Activated T-cell treated with anti-CD3 and anti-CD28 coated beads, Interleukin-2, amount 50 U/mL, for 1 hour (primary cell): ENCODE data around the gene LENG8.
"Not testable (repeated sequence)": the region's sequence is repeated elsewhere in the genome, so short reads cannot be mapped to it uniquely, and the experiment has no call there.

Source experiments
- DNase-seq: peaks from one replicate; pipeline ENCODE4 v3.0.0-alpha.2; 2020

LENG8 gene

GRCh38 chr19:54462655-54463530, 13.9 kb downstream of the LENG8 start:
- peak; percentile 74 for DNase-seq

DNA sequence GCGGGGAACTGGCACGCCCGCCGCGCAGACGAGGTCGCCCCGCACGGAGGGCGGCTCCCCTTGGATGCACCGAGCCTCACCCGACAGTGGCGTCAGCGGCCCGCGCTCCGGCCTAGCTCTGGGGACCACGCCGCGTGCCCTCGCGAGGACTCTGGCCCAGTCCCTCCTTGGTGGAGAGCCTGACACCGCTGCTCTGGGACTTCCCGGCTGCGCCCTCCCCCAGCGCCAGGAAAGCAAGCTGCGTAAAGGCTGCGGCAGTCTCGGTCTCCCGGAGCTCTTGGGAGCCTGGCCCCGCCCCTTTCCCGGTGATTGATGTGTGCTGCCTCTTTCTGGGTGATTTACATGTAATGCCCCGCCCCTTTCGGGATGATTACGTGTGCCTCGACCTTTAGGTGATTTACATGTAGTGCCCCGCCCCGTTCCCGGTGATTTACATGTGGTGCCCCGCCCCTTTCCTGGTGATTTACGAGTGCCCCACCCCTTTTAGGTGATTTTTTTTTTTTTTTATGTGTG, 14.6 kb downstream of the LENG8 start, which contains the start of gene LENG9:
LENG9 (minus strand) TSS at position 248 of the 513 bp plus-strand sequence. CDS start 252 bp downstream, outside the sequence.
- peak; percentile 89 for DNase-seq

DNA sequence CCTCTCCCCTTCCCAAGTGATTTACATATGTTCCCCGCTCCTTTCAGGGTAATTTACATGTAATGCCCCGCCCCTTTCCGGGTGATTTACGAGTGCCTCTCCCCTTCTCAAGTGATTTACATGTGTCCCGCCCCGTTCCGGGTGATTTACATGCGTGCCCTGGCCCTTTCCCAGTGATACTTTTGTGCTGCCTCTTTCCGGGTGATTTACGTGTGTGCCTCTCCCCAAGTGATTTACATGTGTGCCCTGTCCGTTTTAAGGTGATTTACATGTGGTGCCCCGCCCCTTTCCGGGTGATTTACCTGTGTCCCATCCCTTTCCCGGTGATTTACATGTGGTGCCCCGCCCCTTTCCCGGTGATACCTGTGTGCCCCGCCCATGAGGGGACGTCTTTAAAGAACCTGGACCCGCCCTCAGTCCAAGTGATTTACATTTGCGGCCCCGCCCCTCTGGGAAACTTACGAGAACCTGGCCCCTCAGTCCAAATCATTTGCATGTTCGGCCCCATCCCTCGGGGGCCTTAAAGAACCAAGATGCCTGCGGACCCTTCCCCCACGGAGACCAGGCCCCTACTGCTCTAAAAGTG, 15.1 kb downstream of the LENG8 start:
- peak; percentile 79 for DNase-seq

GRCh38 chr19:54464630-54465425, 15.8 kb downstream of the LENG8 start:
- DNase-seq, result peak; percentile 69

GRCh38 chr19:54465426-54466109, 16.6 kb downstream of the LENG8 start:
- no peak for DNase-seq

GRCh38 chr19:54466110-54466480, 17.1 kb downstream of the LENG8 start:
- DNase-seq, result not testable (repeated sequence)

- DNase-seq, result no peak
Measured at GRCh38 chr19:54469496-54469934, 20.5 kb downstream of the LENG8 start.

- no peak for DNase-seq
Measured at GRCh38 chr19:54470276-54470887, 21.4 kb downstream of the LENG8 start.

DNA sequence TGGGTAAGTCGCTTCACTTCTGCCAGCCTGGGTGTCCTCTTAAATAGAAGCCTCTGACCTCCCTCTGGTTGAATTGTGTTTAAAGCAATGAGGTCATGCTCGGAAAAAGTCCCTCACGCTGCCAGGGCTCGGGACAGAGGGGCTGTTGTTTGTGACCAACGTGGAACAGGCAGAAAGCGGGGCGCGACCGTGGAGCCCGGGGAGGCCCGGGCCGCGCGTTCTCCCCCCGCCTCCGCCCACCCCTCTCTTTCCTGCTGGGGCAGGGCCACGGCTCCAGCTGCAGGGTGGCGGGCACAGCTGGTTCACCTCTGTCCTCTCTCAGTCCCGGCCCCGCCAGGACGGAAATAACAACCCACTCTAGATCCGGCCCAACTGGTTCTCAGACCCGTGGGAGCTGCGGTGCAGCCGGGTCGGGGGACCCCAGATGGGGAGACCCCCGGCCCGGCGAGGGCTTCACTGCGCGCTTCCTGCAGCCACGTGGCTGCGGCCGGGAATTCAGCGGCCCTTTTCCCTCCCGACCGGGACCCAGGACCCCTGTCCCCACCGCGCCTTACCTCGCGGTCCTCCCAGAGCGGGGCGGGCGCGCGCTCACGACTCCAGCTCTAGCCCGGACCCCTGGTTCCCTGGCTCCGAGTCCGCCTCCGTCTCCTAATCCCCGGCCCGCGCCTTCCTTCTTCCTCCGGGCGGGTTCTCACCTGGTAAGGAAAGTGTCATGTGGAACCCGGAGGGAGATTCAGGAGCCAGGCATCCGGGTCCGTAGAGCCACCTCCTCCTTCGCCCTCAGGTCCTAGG, 22.2 kb downstream of the LENG8 start:
- no peak for DNase-seq

- DNase-seq, result no peak
Measured at GRCh38 chr19:54473071-54473891, 24.3 kb downstream of the LENG8 start, which contains the start of gene CDC42EP5. TSS of gene CDC42EP5 (minus strand) at chr19:54473296. CDS start at chr19:54465547, 7,749 bp downstream.

- DNase-seq, result no peak
Measured at GRCh38 chr19:54473892-54474372, 24.9 kb downstream of the LENG8 start.

GRCh38 chr19:54475706-54476105, 26.7 kb downstream of the LENG8 start:
- no peak for DNase-seq

DNA sequence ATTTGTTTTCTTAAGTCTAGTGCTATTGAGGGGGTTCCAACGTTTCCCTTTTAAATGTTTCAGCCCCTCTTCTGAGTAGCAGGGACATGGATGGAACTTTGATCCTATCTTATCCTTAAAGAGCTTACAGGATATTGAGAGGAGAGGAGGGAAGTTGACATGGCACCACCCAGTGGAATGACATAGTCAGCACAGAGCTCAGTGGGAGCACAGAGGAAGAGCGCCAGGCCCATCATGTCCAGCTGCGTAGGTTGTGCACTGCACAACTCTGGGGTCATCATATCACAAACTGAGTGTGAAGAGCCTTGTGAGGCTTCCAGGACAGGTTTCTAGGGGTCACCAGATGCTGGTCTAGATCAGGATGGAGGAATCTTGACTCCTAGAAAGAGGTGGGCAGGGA, 28.7 kb downstream of the LENG8 start:
- DNase-seq, result no peak

DNA sequence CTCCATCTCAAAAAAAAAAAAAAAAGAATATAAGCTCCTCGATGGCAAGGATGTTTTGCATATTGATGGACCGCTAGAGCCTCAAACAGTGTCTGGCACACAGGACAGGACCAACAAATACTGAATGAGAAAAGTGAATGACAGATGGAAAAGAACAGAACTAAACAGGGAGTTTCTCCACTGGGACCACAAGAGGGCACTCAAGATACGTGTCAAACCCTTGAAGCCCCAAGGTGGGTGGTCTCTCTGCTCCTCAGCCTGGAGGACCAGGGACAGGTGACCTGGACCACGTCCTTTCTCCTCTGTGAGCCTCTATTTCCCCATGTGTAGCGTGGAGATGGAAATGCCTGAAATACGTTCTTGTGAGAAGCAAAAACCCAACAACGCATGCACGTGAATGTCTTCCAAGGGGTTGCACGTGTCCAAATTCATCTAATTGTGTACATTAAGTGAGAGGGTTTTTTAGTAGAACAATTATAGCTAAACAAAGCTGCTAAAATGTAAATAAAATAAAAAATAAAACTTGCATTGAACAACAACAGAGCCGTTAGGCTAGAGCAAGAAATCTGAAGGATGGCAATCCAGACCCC, 29.8 kb downstream of the LENG8 start:
- no peak for DNase-seq

DNA sequence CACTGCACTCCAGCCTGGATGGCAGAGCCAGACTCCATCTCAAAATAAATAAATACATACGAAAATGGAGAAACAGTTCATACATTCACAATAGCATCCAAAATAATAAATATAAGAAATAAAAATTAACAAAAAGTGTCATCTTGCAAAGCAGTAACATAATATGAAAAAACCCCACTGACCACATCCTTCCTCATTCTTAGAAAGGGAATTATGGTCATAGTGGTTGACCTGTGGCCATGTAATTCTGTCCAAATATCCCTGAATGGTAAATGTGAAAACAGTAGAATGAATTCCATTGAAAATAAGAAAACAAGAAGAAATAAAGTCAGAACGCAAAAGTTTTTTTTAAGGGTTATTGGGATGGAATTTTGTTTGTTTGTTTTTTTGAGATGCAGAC, 31.1 kb downstream of the LENG8 start:
- DNase-seq, result no peak

DNA sequence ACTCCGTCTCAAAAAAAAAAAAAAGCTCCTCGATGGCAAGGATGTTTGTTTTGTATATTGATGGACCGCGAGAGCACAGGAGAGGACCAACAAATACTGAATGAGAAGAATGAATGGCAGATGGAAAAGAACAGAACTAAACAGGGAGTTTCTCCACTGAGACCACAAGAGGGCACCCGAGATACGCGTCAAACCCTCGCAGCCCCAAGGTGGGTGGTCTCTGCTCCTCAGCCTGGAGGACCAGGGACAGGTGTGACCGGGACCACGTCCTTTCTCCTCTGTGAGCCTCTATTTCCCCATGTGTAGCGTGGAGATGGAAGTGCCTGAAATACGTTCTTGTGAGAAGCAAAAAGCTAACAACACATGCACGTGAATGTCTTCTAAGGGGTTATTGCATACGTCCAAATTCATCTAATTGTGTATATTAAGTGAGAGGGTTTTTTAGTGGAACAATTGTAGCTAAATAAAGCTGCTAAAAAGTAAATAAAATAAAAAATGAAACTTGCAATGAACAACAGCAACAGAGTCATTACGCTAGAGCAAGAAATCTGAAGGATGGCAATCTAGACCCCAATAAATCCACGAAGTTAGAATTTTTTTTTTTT, 32.4 kb downstream of the LENG8 start:
- DNase-seq, result peak; percentile 40

DNA sequence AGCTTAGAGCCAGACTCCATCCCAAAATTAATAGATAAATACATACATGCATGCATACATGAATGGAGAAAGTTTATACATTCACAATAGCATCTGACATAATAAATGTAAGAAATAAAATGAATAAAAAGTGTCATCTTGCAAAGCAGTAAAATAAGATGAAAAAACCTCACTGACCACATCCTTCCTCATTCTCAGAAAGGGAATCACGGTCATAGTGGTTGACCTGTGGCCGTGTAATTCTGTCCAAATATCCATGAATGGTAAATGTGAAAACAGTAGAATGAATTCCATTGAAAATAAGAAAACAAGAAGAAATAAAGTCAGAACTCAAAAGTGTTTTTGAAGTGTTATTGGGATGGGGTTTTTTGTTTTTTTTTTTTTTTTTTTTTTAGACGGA, 33.9 kb downstream of the LENG8 start:
- DNase-seq, result no peak

- no peak for DNase-seq
Measured at GRCh38 chr19:54484451-54484850, 35.5 kb downstream of the LENG8 start.

DNA sequence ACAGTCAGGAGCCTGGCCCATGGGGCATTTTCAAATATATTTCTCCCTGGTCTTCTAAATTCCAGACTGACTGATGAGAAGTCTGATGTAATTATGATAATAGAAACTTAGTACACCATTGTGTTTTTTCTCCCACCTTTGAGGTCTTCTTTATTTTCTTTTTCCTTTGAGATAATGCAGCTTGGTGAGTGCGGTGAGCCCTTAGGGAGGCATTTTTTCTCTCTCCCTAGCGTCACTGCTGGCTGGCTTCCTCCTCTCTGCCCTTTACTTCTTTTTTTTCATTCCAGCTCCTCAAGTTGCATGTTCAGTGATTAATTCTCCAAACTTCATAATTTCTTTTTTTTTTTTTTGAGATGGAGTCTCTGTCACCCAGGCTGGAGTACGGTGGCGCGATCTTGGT, 36.9 kb downstream of the LENG8 start:
- DNase-seq, result no peak
